Measurements from ENCODE around the gene CDX4.
"Not testable (repeated sequence)": the region's sequence is repeated elsewhere in the genome, so short reads cannot be mapped to it uniquely, and the experiment has no call there.

CDX4 gene, protein sequence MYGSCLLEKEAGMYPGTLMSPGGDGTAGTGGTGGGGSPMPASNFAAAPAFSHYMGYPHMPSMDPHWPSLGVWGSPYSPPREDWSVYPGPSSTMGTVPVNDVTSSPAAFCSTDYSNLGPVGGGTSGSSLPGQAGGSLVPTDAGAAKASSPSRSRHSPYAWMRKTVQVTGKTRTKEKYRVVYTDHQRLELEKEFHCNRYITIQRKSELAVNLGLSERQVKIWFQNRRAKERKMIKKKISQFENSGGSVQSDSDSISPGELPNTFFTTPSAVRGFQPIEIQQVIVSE

GRCh38 chrX:73446831-73447230 is at the start of gene CDX4:
Gene CDX4, plus strand, starts transcription at chrX:73447053. Its CDS starts 201 bp downstream, at chrX:73447254.
- no peak for DNase-seq

DNA sequence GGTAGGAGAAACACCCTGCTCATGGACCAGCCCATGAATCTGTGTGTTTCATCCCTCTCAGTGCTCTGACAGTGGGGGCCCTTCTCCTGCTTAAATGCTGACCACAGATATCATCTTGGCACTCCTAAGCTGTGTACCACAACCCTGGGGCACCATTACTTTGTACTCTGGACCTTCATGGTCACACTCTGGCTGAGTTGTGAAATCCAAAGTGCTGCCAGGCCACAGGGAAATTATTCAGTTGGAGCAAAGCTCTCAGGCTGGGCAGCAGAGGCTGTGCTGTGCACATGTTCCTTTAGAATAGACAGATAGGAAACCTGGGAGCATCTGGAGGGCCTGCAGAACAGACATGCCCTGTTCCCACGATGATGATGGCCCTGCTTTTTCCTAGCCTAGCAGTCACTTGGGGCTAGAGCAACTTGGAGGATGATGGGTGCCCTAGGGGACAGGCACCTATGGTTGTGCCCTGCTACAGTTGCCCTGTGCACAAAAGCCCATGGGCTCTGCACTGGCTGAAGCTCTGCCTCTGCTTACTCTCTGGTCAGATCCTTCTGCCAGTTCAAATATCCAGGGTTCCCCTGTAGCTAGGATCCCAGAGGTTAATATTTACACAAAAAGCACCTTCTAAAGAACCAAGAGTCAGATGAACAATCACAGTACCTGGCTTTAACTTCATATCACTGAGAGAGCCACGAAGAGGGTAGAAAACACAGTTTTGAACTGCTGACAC is 48.5 kb upstream of the CDX4 start:
- DNase-seq = no peak

- no peak for DNase-seq
These were observed 46.6 kb upstream of the CDX4 start for GRCh38 chrX:73400136-73400748.

DNA sequence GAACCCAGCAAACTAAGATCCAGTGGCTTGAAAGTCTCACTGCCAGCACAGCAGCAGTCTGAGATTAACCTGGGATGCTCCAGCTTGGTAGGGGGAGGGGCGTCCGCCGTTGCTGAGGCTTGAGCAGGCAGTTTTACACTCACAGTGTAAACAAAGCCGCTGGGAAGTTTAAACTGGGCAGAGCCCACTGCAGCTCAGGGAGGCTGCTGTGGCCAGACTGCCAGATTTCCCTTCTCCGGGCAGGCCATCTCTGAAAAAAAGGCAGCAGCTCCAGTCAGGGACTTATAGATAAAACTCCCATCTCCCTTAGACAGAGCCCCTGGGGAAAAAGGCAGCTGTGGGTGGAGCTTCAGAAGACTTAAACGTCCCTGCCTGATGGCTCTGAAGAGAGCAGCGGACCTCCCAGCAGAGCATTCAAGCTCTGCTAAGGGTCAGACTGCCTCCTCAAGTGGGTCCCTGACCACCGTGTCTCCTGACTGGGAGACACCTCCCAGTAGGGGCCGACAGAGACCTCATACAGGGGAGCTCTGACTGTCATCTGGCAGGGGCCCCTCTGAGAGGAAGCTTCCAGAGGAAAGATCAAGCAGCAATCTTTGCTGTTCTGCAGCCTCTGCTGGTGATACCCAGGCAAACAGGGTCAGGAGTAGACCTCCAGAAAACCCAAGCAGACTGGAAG is 45.1 kb upstream of the CDX4 start:
- no peak for DNase-seq

GRCh38 chrX:73412930-73413329 is 33.9 kb upstream of the CDX4 start:
- no peak for DNase-seq

DNA sequence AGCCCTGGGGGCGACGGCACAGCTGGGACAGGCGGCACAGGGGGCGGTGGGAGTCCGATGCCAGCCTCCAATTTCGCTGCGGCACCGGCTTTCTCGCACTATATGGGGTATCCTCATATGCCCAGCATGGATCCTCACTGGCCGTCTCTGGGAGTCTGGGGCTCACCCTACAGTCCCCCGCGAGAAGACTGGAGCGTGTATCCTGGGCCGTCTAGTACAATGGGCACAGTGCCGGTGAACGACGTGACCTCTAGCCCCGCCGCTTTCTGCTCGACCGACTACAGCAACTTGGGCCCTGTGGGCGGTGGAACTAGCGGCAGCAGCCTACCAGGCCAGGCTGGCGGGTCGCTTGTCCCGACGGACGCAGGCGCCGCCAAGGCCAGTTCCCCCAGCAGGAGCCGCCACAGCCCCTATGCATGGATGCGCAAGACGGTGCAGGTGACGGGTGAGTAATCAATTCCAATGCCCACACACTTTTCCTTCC is 500 bp downstream of the CDX4 start:
- no peak for DNase-seq

DNA sequence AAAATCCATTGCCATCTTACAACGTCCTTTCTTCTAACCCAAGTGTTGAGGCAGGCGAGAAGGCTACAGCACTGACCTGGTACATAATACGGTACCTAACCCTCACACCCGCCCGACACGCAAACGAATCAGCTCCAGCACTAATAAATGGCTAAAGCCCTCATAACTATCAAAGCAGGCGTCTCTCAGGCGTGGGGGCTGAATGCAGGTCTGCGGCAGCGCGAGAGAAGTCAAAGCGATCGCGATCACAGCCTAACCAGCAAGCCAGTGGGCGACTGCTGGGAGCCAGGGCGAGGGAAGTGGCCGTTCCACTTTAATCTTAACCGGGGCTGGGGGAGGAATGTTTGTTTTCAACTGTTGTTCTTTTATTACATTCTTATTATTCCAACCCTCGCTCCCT is 1.5 kb downstream of the CDX4 start:
- DNase-seq = no peak

GRCh38 chrX:73455171-73455570 is 8.3 kb downstream of the CDX4 start:
- no peak for DNase-seq

DNA sequence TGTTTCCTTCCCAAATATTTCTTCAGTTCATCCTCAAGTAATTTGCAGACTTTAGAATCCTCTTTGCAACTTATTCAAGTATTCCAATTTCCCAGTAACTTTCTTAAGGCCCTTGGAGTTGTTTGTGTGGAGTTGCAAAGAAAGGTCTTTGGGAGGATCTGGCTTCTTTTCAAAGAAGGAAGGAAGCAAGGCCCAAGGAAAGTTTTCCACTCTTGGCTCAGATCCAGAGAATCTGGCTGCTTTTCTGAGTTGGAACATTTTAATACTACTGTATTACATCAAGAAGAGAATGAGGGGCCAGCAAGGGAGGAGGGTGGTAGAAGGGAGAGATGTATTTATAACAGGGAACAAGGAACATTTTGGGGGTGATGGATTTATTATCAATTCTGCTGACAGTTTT is 10.5 kb downstream of the CDX4 start:
- DNase-seq = no peak

- no peak for DNase-seq
These were observed 21.5 kb downstream of the CDX4 start for GRCh38 chrX:73468376-73468775.

DNA sequence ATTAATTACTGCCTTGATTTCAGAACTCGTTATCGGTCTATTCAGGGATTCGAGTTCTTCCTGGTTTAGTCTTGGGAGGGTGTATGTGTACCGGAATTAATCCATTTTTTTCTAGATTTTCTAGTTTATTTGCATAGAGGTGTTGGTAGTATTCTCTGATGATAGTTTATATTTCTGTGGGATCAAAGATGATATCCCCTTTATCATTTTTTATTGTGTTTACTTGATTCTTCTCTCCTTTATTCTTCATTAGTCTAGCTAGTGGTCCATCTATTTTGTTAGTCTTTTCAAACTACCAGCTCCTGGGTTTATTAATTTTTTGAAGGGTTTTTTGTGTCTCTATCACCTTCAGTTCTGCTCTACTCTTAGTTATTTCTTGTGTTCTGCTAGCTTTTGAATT is 32.1 kb downstream of the CDX4 start:
- no peak for DNase-seq

- DNase-seq = no peak
These were observed 34.7 kb downstream of the CDX4 start for GRCh38 chrX:73481521-73481920.

- DNase-seq = no peak
These were observed 43.8 kb downstream of the CDX4 start for GRCh38 chrX:73490661-73491060.

DNA sequence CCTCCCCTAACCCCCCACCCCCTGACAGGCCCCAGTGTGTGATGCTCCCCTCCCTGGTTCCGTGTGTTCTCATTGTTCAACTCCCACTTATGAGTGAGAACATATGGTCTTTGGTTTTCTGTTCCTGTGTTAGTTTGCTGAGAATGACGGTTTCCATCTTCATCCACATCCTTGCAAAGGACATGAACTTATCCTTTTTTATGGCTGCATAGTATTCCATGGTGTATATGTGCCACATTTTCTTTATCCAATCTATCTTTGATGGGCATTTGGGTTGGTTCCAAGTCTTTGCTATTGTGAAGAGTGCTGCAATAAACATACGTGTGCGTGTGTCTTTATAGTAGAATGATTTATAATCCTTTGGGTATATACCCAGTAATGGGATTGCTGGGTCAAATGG is 45.3 kb downstream of the CDX4 start:
- DNase-seq = not testable (repeated sequence)

Data from NCI-H1694 (cell line).